ENCODE results near the gene SIGLEC1.

DNA sequence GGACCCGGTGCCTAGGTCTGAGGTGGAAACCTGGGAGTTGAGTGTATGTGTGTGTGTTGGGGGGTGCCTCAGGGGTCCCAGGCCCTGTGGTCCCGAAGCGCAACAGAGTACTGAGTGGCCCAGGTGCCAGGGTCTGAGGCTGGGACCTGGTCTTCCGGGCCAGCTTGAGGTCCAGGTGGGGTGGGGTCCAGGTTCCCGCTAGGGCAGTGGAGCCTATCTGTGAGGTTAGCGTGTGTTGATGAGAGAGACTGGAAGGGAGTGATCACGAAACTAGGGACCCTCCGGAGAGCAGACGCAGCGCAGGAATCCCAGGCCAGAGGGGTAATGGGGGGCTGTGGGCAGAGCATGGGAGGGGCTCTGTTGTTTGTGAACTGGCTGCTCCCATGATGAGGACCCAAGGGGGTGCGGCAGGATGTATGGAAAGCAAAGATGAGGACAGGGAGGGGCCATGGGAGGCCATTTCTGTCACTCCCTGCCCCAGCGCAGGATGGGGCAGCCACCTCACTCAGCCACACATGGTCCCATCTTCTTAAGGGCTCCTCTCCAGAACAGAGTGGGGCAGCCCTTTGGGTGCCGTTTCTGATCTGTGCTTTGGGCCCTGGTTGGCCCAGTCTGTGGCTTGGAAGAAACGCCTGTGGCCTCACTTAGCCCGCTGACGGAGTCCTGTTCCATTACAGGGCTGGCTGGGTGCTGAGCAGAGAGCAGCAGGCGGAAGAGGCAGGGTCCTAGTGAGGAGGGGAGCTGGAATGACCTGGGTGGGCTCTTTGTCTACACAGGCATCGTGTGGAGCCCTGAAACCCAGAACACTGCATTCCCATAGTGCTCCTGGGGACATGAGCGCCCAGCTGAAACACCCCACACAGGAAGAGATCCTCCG is 21.0 kb upstream of the SIGLEC1 start:
- TF ChIP-seq EZH2 (IDR thresholded peaks at IDR 0.05), result no peak
- TF ChIP-seq POLR2AphosphoS5 (IDR thresholded peaks at IDR 0.05; ENCODE audit: borderline replicate concordance, low read depth, low read length), result no peak
- no peak for TF ChIP-seq FOXP2 (optimal IDR thresholded peaks at IDR 0.05; ENCODE audit: control extremely low read depth, extremely low read length, insufficient read depth)

Data from SK-N-MC (cell line).